Stimulated activated naive CD8-positive, alpha-beta T cell treated with anti-CD3 and anti-CD28 coated beads, Interleukin-15, Interleukin-2, amounts not matched to agents 100 ng/mL and 50 ng/mL, for 24 hours (primary cell): ENCODE measurements around the gene FGD2.
A peak's percentile ranks its signal among the peaks of the same experiment; 100 is the strongest.

Experiments
- H3K27ac Mint-ChIP-seq: one replicate; pipeline ENCODE4 v1.8.0; 2021; ENCODE audit warnings: mild to moderate bottlenecking, mixed read lengths
- H3K27me3 Mint-ChIP-seq: one replicate; pipeline ENCODE4 v1.8.0; 2021; ENCODE audit warnings: mixed read lengths
- H3K36me3 Mint-ChIP-seq: one replicate; pipeline ENCODE4 v1.8.0; 2021; ENCODE audit warnings: low read depth, mixed read lengths
- H3K4me1 Mint-ChIP-seq: one replicate; pipeline ENCODE4 v1.8.0; 2021; ENCODE audit warnings: low read depth, mixed read lengths
- H3K4me3 Mint-ChIP-seq: one replicate; pipeline ENCODE4 v1.8.0; 2021; ENCODE audit warnings: mild to moderate bottlenecking, mixed read lengths
- H3K9me3 Mint-ChIP-seq: one replicate; pipeline ENCODE4 v1.8.0; 2021; ENCODE audit warnings: mixed read lengths

The FGD2 gene, protein sequence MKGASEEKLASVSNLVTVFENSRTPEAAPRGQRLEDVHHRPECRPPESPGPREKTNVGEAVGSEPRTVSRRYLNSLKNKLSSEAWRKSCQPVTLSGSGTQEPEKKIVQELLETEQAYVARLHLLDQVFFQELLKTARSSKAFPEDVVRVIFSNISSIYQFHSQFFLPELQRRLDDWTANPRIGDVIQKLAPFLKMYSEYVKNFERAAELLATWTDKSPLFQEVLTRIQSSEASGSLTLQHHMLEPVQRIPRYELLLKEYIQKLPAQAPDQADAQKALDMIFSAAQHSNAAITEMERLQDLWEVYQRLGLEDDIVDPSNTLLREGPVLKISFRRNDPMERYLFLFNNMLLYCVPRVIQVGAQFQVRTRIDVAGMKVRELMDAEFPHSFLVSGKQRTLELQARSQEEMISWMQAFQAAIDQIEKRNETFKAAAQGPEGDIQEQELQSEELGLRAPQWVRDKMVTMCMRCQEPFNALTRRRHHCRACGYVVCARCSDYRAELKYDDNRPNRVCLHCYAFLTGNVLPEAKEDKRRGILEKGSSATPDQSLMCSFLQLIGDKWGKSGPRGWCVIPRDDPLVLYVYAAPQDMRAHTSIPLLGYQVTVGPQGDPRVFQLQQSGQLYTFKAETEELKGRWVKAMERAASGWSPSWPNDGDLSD

DNA sequence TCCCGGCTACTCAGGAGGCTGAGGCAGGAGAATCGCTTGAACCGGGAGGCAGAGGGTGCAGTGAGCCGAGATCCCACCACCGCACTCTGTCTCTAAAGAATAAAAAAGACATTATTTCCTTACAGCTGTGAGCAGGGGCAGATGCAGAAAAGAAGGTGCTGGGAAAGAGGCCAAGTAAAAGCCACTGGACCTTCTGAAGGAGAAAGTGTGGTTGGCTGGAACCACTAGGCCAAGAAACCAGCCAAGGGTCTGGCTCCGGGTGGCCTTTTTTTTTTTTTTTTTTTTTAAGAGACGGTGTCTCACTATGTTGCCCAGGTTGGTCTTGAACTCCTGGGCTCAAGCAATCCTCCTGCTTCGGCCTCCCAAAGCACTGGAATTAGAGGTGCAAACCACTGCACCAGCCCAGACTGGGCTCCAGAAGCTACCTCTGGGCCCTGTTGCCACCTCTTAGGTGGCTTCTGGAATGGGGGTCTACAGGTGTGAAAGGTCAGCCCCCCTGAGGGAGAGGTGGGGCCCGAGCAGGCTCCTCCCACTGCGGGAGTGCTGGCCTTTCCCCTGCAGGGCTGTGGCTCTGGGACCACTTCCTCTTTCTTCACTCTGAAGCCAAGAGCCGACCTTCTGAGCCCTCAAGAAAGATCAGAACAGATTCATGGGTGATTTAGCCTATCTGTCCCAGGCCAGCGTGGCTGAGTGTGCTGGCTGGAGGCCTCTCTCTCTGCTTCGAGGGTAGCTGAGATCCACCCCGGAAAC, at the start of gene FGD2:
TSS of gene FGD2 (plus strand) at position 595 of the 750 bp plus-strand sequence. CDS start 163 bp downstream, outside the sequence.
- H3K27ac Mint-ChIP-seq = peak within 1 kb of the TSS; percentile 65

DNA sequence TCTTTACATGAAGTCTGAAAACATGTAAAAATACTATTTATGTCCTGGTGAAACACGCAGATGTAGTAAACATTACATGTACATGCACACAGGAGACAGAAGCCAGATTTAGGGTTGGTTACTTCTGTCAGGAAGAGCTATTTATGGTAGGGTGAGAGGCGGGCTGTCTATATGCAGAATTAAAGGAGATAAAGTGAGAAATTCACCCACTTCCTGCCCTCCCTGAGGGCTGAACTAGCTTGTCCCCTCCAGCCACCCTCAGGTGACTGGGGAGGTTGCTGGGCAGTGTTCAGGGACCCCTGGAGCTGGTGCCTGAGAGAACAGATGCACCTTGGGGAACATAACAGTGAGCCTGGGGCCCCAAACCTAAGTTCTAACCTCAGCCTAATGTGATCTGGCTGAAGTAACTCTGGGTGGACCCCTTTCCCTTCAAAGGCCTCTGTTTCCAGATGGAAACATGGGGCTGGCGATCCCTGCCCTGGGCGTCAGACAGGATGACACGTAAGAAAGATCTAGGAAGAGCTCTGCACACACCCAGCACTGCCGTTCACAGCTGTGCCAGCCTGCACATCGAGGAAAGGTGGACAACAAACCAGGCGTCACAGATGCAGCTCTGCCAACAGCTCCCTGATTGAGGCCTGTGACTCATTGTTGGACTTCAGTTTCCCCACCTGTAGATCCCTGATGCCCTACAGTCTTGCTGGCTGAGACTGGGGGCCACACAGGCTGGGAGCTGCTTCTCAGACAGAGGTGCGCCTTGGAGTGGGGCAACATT, 49.6 kb upstream of the FGD2 start:
- H3K27me3 Mint-ChIP-seq = no peaks in the 10 kb centered on the region
- H3K27ac Mint-ChIP-seq = no peak overlapping the region
- no peak overlapping the region for H3K4me3 Mint-ChIP-seq
- no peaks in the 10 kb centered on the region for H3K36me3 Mint-ChIP-seq
- H3K4me1 Mint-ChIP-seq = peaks cover 28% of the 10 kb centered on the region
- no peaks in the 10 kb centered on the region for H3K9me3 Mint-ChIP-seq

More for the DNA sequence above, at the start of gene FGD2:
- H3K4me1 Mint-ChIP-seq = peaks cover 30% of the 10 kb centered on the region
- peak within 1 kb of the TSS; percentile 58 for H3K4me3 Mint-ChIP-seq
- no peaks in the 10 kb centered on the region for H3K36me3 Mint-ChIP-seq
- H3K27me3 Mint-ChIP-seq = no peaks in the 10 kb centered on the region
- H3K9me3 Mint-ChIP-seq = no peaks in the 10 kb centered on the region

GRCh38 chr6:36956446-36956820, 49.0 kb upstream of the FGD2 start:
- Mint-ChIP-seq H3K27me3 (no peaks in the 10 kb centered on the region), H3K36me3 (no peaks in the 10 kb centered on the region), H3K4me1 (peaks cover 28% of the 10 kb centered on the region), H3K27ac (no peak overlapping the region), H3K9me3 (no peaks in the 10 kb centered on the region), H3K4me3 (no peak overlapping the region)

DNA sequence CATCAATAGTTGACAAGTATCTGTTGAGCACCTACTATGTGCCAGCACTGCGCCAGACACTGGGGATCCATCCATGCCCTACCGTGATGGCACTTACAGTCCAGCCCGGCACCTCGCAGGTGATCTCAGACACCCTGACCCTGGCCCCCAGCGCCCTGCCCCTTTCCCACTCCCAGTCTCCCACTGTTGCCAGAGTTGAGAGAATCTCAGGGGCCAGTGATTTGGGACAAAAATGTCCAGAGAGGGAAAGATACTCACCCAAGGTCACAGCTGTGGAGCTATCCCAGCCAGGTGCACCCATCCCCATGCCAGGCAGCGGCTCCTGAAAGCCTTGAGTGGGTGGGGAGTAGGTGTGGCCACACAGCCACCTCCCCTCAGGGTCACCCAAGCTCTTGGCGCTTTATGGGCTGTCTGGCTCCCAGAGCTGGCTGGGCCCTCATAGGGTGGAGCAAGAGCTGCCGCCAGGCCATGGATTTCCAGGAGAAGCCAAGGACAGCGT, 47.6 kb upstream of the FGD2 start:
- H3K4me3 Mint-ChIP-seq = no peak overlapping the region
- H3K27me3 Mint-ChIP-seq = no peaks in the 10 kb centered on the region
- no peak overlapping the region for H3K27ac Mint-ChIP-seq
- H3K4me1 Mint-ChIP-seq = peaks cover 36% of the 10 kb centered on the region
- no peaks in the 10 kb centered on the region for H3K9me3 Mint-ChIP-seq
- no peaks in the 10 kb centered on the region for H3K36me3 Mint-ChIP-seq

DNA sequence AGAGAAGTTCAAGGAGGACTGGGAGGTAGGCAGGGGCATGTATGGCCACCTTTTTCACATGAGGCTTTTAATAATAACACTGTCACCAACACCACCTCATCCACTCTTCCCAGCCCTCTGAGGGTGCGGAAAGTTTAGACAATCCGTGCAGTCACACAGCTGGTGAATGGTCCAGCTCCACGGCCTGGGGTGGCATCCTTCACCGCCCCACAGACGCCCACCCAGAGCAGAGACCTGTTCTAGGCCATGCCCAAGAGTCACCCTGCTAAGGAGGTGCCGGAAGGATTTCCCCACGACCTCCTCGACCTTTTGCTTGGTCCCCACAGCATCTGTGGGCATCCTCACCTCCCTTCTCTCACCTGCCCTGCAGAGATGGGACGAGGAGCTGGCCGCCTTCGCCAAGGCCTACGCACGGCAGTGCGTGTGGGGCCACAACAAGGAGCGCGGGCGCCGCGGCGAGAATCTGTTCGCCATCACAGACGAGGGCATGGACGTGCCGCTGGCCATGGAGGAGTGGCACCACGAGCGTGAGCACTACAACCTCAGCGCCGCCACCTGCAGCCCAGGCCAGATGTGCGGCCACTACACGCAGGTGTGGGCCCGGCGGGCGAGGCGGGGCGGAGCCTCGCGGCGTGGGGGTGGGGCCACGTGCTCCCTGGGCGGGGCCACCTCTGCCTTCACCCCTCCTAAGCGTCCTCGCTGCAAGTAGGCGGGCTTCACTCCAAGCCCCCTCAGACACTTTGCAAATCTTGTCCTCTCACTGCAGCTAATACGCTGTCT, 46.5 kb upstream of the FGD2 start:
- peaks cover 41% of the 10 kb centered on the region for H3K4me1 Mint-ChIP-seq

GRCh38 chr6:36959555-36960250, 45.8 kb upstream of the FGD2 start:
- H3K27me3 Mint-ChIP-seq = no peaks in the 10 kb centered on the region
- no peaks in the 10 kb centered on the region for H3K9me3 Mint-ChIP-seq
- H3K4me3 Mint-ChIP-seq = no peak overlapping the region
- H3K36me3 Mint-ChIP-seq = no peaks in the 10 kb centered on the region
- peaks cover 41% of the 10 kb centered on the region for H3K4me1 Mint-ChIP-seq
- no peak overlapping the region for H3K27ac Mint-ChIP-seq

More for the DNA sequence above, 46.5 kb upstream of the FGD2 start:
- no peaks in the 10 kb centered on the region for H3K27me3 Mint-ChIP-seq
- H3K36me3 Mint-ChIP-seq = no peaks in the 10 kb centered on the region
- H3K9me3 Mint-ChIP-seq = no peaks in the 10 kb centered on the region
- no peak overlapping the region for H3K27ac Mint-ChIP-seq
- no peak overlapping the region for H3K4me3 Mint-ChIP-seq

DNA sequence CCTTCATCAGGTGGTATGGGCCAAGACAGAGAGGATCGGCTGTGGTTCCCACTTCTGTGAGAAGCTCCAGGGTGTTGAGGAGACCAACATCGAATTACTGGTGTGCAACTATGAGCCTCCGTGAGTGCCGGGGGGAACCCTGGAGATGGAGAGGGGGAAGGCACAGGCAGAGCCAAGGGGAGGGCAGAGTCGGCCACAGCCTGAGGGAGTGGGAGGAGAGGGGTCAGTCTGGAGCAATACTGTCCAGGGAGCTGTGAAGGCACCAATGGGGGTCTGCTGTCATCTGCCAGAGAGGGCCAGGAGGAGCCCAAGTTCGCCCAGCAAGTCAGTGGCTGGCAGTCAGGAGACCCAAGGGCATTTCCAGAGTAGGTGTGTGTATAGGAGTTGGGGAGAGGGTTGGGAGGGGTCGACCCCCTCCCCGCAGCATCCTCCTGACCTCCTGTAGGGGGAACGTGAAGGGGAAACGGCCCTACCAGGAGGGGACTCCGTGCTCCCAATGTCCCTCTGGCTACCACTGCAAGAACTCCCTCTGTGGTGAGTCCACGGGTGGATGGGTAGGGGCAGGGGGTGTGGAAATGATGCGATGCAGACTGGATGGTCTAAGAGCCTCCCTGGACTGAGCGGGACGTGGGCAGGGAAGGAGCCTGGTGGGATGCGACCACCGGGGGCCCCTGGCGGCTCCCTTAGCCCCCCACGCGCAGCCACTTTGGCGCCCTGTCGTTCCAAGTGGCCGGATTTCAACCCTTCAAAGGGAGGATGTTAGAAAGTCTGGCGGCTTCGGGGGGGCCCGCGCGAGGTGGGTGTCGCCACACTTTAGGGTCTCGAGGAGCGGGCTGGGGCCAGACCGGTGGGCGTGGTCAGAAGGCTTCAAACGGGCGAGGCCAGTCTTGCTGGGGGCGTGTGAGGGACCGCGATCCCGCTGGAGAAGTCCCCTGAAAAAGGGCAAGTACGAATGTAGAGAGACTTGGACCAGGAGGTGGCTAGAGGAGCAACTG, 43.7 kb upstream of the FGD2 start:
- H3K9me3 Mint-ChIP-seq = no peaks in the 10 kb centered on the region
- no peaks in the 10 kb centered on the region for H3K27me3 Mint-ChIP-seq
- no peak overlapping the region for H3K27ac Mint-ChIP-seq
- no peak overlapping the region for H3K4me3 Mint-ChIP-seq
- H3K36me3 Mint-ChIP-seq = no peaks in the 10 kb centered on the region
- H3K4me1 Mint-ChIP-seq = peaks cover 31% of the 10 kb centered on the region

DNA sequence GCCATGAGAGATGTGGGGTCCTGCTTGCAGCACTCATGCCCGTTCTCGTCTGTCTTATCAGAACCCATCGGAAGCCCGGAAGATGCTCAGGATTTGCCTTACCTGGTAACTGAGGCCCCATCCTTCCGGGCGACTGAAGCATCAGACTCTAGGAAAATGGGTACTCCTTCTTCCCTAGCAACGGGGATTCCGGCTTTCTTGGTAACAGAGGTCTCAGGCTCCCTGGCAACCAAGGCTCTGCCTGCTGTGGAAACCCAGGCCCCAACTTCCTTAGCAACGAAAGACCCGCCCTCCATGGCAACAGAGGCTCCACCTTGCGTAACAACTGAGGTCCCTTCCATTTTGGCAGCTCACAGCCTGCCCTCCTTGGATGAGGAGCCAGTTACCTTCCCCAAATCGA, 42.6 kb upstream of the FGD2 start:
- Mint-ChIP-seq H3K4me3 (peak overlapping the region; percentile 23), H3K27me3 (no peaks in the 10 kb centered on the region), H3K36me3 (peaks cover 8% of the 10 kb centered on the region), H3K27ac (no peak overlapping the region), H3K4me1 (peaks cover 31% of the 10 kb centered on the region), H3K9me3 (no peaks in the 10 kb centered on the region)

DNA sequence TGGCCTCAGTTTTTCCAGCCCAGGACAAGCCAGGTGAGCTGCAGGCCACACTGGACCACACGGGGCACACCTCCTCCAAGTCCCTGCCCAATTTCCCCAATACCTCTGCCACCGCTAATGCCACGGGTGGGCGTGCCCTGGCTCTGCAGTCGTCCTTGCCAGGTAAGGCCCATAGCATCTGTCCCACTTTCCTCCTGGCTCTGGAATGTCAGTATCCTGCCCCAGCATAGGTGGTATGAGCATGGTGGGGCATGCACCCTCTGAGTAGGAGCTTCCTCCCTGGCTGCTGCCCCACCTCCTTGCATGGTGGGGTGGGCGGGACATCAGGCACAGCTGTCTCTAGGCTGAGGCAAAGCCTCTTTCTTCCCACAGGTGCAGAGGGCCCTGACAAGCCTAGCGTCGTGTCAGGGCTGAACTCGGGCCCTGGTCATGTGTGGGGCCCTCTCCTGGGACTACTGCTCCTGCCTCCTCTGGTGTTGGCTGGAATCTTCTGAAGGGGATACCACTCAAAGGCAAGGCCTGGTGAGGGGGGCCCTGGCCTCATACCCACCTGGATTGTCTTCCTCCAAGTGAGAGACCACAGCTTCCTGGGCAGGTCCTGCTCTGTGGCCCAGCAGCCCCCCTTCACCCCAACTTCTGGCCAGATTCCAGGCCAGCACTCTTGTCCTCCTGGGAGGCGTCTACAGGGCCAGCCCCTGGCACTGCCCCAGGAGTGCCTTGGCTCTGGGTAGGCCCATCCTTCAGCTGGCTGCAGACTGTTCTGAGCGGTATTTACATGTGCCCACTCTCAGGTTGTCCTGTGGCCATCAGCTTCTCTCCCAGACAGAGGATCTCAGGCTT, 41.8 kb upstream of the FGD2 start:
- Mint-ChIP-seq H3K27ac (no peak overlapping the region), H3K4me3 (no peak overlapping the region), H3K4me1 (peaks cover 31% of the 10 kb centered on the region)

GRCh38 chr6:36964349-36964748, 41.1 kb upstream of the FGD2 start:
- Mint-ChIP-seq H3K27ac (no peak overlapping the region), H3K27me3 (no peaks in the 10 kb centered on the region), H3K4me3 (no peak overlapping the region), H3K4me1 (peaks cover 31% of the 10 kb centered on the region), H3K36me3 (peaks cover 22% of the 10 kb centered on the region), H3K9me3 (no peaks in the 10 kb centered on the region)

More for the DNA sequence above, 41.8 kb upstream of the FGD2 start:
- Mint-ChIP-seq H3K27me3 (no peaks in the 10 kb centered on the region), H3K9me3 (no peaks in the 10 kb centered on the region), H3K36me3 (peaks cover 16% of the 10 kb centered on the region)

DNA sequence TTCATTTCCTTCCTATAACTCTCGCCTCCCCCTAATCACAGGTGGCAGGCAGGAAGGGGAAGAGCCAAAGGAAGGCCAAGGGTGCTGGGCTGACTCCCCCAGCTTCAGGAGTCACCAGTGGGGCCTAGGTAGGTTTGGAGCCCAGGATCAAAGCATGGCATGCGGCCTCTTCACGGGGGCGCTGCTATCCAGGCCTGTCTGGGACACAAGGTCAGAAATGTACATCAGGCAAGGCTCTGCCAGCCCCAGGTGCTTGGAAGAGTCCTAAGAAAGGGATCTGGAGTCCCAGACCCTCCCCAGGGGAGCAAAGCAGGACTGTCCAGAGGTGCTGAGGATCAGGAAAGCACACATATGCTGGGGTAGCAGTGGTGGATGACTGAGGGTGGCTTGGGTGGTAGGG, 40.5 kb upstream of the FGD2 start:
- H3K4me3 Mint-ChIP-seq = no peak overlapping the region
- H3K9me3 Mint-ChIP-seq = no peaks in the 10 kb centered on the region
- H3K27me3 Mint-ChIP-seq = no peaks in the 10 kb centered on the region
- H3K4me1 Mint-ChIP-seq = peaks cover 31% of the 10 kb centered on the region
- H3K36me3 Mint-ChIP-seq = peaks cover 26% of the 10 kb centered on the region
- no peak overlapping the region for H3K27ac Mint-ChIP-seq

DNA sequence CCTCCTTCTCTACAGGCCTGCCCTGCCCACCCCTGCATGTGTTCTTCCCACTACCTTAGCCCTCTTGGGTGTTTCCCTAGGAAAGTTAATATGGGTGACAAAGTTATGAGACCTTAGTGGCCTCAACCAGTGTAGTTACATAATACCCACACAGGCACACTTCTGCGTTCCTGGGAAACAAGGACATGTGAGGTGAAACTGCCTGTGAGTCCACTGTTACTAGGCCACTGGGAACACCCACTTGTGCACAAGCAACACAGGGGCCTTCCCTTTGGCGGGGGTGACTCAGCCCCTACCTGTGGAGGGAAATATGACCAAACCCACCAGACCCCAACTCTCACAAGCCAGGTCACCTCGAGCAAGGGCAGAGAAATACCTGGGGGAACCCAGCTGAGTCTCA, 38.2 kb upstream of the FGD2 start:
- Mint-ChIP-seq H3K4me1 (peaks cover 28% of the 10 kb centered on the region), H3K9me3 (no peaks in the 10 kb centered on the region), H3K27ac (no peak overlapping the region), H3K4me3 (no peak overlapping the region), H3K36me3 (peaks cover 36% of the 10 kb centered on the region), H3K27me3 (no peaks in the 10 kb centered on the region)
